Measurements from ENCODE around the gene NEK1. TPM values are rescaled to one million over a fixed set of nuclear protein-coding genes. Genes with fewer than 3 reads are reported as not detected.

Gene NEK1
- total and polyA plus RNA-seq, 2 of the 8 experiments (the other 6 are each of a cell fraction or from before 2014, with no cell fraction given) = 3.9 to 11.7 TPM

DNA sequence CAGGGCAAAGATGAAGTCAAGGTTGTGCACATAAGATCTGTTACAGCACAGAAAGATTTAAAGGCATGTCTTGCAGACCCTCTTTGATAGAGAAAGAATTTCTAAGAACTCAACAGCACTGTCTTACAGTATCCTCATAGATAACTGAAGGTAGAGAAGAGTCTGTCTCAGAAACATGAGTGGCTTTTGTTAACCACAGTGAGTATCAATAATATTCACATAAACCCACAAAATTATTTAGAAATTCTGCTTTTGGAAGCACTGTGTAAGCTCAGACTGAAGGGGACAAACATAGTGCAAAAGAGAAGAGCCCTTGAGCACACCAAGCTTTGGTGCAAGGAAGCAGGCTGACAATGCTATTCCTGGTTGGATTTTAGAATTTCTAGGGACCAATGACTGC, 175.6 kb downstream of the NEK1 start:
- H2BK12ac ChIP-seq (ENCODE audit: low read depth, low read length) = no peak overlapping the region
- DNase-seq (ENCODE audit: low read depth in 1 of 2, low spot score in 2 of 2) (no peak), FAIRE-seq (no peak)
- H3K4me1 ChIP-seq (replicated peaks in 1 of 4; ENCODE audit: control insufficient read depth in 3 of 4, insufficient read depth in 4 of 4, low read length in 3 of 4) = no peaks in the 10 kb centered on the region
- no peak overlapping the region for H2AFZ ChIP-seq (ENCODE audit: low read length)
- H2BK120ac ChIP-seq (replicated peaks; ENCODE audit: low read depth, low read length) = no peak overlapping the region
- no peak overlapping the region for H4K8ac ChIP-seq (ENCODE audit: extremely low read depth, insufficient read depth, low read length)
- H4K5ac ChIP-seq (ENCODE audit: insufficient read length, low read depth, low read length) = no peak overlapping the region
- no peaks in the 10 kb centered on the region; a peak in 1 of 8 replicates for H3K36me3 ChIP-seq (ENCODE audit: control insufficient read depth in 2 of 4, insufficient read depth in 4 of 4, low read length in 3 of 4)
- H3K27me3 ChIP-seq (replicated peaks in 1 of 4; ENCODE audit: control insufficient read depth in 3 of 4, extremely low read depth in 1 of 4, insufficient read depth in 3 of 4, low read length in 3 of 4) = no peaks in the 10 kb centered on the region
- TF ChIP-seq JUND (IDR thresholded peaks at IDR 0.05; ENCODE audit: low read length) = no peak
- no peak for TF ChIP-seq TAF7 (optimal IDR thresholded peaks at IDR 0.05; ENCODE audit: borderline replicate concordance, low read depth, low read length)
- TF ChIP-seq SP4 (IDR thresholded peaks at IDR 0.05; ENCODE audit: low read length) = no peak
- no peak for TF ChIP-seq NANOG (IDR thresholded peaks at IDR 0.05; ENCODE audit: insufficient read depth, low read depth, low read length, poor library complexity, severe bottlenecking)
- TF ChIP-seq TCF12 (IDR thresholded peaks at IDR 0.05; ENCODE audit: low read depth, low read length) = no peak
- TF ChIP-seq BRCA1 (IDR thresholded peaks at IDR 0.05; ENCODE audit: low read depth, low read length) = no peak
- TF ChIP-seq EZH2 (IDR thresholded peaks at IDR 0.05; ENCODE audit: low read depth, low read length, severe bottlenecking) = no peak
- TF ChIP-seq BACH1 (IDR thresholded peaks at IDR 0.05; ENCODE audit: low read length) = no peak
- TF ChIP-seq NRF1 (IDR thresholded peaks at IDR 0.05; ENCODE audit: low read depth, low read length) = no peak
- no peak for TF ChIP-seq TAF1 (IDR thresholded peaks at IDR 0.05; ENCODE audit: low read depth, low read length)
- TF ChIP-seq, protein P1, sequence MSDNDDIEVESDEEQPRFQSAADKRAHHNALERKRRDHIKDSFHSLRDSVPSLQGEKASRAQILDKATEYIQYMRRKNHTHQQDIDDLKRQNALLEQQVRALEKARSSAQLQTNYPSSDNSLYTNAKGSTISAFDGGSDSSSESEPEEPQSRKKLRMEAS (IDR thresholded peaks at IDR 0.05) = no peak
- no peak for TF ChIP-seq CHD1 (IDR thresholded peaks at IDR 0.05; ENCODE audit: low read depth, low read length)
- no peak for TF ChIP-seq RNF2 (IDR thresholded peaks at IDR 0.05; ENCODE audit: borderline replicate concordance, low read depth, low read length, missing control alignments, poor library complexity, severe bottlenecking)
- TF ChIP-seq JUN (IDR thresholded peaks at IDR 0.05; ENCODE audit: low read depth, low read length) = no peak
- no peak for TF ChIP-seq CBX5 (IDR thresholded peaks at IDR 0.05; ENCODE audit: low read depth, low read length)
- H3K23ac ChIP-seq (ENCODE audit: insufficient read length) = no peak overlapping the region
- no peaks in the 10 kb centered on the region for H3K9me3 ChIP-seq (ENCODE audit: insufficient read depth in 2 of 2, low read depth in 1 of 2, low read length in 1 of 2)
- no peak overlapping the region for H2AK5ac ChIP-seq (ENCODE audit: low read depth, low read length)
- no peak overlapping the region for H3K9ac ChIP-seq (replicated peaks in 1 of 4; ENCODE audit: extremely low read depth in 1 of 4, low read depth in 3 of 4, low read length in 3 of 4)
- no peak overlapping the region for H3K14ac ChIP-seq (ENCODE audit: insufficient read length)
- no peak overlapping the region for H2BK5ac ChIP-seq (ENCODE audit: low read depth, low read length)
- no peak overlapping the region for H3K18ac ChIP-seq (ENCODE audit: extremely low read depth, low read length)
- H3K79me2 ChIP-seq (ENCODE audit: control insufficient read depth in 1 of 2, insufficient read depth in 2 of 2, low read length in 2 of 2) = no peaks in the 10 kb centered on the region
- no peak overlapping the region for H3K27ac ChIP-seq (ENCODE audit: low read depth, low read length)
- H3K79me1 ChIP-seq (ENCODE audit: low read depth, low read length) = no peaks in the 10 kb centered on the region
- H3K4me2 ChIP-seq (ENCODE audit: insufficient read depth in 1 of 2, low read depth in 2 of 2, low read length in 2 of 2) = no peak overlapping the region
- CTCF ChIA-PET (ENCODE audit: partially characterized antibody) = interaction anchor here (0.7 to 1.4 kb wide), 3 partner anchors 13 to 130 kb away, joined by 3 to 4 read pairs (median 3); no protein-coding TSS in a partner anchor
- no peaks in the 10 kb centered on the region for H3K23me2 ChIP-seq (ENCODE audit: low read depth, low read length)
- no peak overlapping the region for H3K4ac ChIP-seq (replicated peaks; ENCODE audit: insufficient read length, low read depth, low read length)
- H3K4me3 ChIP-seq (ENCODE audit: extremely low read depth in 1 of 4, insufficient read depth in 2 of 4, low read depth in 3 of 4, low read length in 4 of 4) = no peak overlapping the region
- no peak overlapping the region for H3K56ac ChIP-seq (replicated peaks; ENCODE audit: insufficient read length, low read depth, low read length)
- no peaks in the 10 kb centered on the region for H4K20me1 ChIP-seq (replicated peaks in 1 of 2; ENCODE audit: control insufficient read depth in 1 of 2, insufficient read depth in 2 of 2, low read length in 2 of 2)
- H2BK20ac ChIP-seq (ENCODE audit: low read length) = no peak overlapping the region
- POLR2A ChIA-PET (ENCODE audit: partially characterized antibody) = no interaction called here
- H2BK15ac ChIP-seq (ENCODE audit: low read length) = no peak overlapping the region
- H4K91ac ChIP-seq (replicated peaks; ENCODE audit: insufficient read length, low read length) = no peak overlapping the region
